Middle frontal gyrus (tissue), 1 donor: ENCODE measurements around the gene CLSTN2.

ENCODE experiments used
- DNase-seq: peaks from one replicate; pipeline ENCODE4 v3.0.0-alpha.2; 2015; ENCODE audit warnings: low spot score; ENCODE audit errors: extremely low spot score

The CLSTN2 gene

GRCh38 chr3:140443806-140444205 is 508.8 kb downstream of the CLSTN2 start:
- DNase-seq, result no peak

GRCh38 chr3:140446734-140447133 is 511.7 kb downstream of the CLSTN2 start:
- DNase-seq, result no peak

DNA sequence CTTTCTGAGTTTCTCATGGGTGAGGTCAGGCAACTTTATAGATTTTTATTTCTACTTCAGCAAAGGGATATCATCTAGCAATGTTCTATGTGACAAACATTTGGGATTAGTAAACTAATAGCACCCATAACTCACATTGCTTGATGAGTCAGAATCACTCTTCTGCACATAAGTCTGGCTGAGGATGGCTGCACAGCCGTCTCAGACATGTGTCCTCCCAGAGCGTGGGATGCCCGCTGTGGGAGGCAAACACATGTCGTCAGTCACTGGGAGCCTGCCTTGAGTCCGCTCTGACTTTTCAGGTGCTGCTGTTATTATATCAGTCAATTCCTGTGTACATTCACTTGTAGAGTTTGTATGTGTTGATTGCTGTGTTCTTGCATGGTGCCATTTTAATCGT is 512.2 kb downstream of the CLSTN2 start:
- no peak for DNase-seq

DNA sequence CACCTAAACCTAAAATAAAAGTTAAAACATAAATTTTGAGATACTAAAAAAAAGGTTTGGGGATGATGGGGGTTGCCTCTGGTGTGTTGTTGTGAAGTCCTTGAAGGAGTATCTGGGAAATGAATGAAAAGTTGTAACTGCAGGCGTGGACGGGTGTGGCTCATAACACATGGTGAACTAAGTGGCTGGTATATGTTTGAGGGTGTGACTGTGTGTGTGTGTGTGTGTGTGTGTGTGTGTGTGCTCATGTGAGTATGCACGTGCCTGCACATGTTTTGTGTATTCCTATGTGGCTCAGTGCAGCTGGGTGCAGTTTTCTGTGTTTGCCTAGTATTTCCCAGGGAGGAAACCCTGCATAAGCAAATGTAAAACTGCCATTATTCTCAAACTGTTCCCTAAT is 513.0 kb downstream of the CLSTN2 start:
- DNase-seq, result no peak

- DNase-seq, result no peak
Measured at GRCh38 chr3:140449413-140450256, 514.6 kb downstream of the CLSTN2 start.

GRCh38 chr3:140453750-140454149 is 518.8 kb downstream of the CLSTN2 start:
- DNase-seq, result no peak

DNA sequence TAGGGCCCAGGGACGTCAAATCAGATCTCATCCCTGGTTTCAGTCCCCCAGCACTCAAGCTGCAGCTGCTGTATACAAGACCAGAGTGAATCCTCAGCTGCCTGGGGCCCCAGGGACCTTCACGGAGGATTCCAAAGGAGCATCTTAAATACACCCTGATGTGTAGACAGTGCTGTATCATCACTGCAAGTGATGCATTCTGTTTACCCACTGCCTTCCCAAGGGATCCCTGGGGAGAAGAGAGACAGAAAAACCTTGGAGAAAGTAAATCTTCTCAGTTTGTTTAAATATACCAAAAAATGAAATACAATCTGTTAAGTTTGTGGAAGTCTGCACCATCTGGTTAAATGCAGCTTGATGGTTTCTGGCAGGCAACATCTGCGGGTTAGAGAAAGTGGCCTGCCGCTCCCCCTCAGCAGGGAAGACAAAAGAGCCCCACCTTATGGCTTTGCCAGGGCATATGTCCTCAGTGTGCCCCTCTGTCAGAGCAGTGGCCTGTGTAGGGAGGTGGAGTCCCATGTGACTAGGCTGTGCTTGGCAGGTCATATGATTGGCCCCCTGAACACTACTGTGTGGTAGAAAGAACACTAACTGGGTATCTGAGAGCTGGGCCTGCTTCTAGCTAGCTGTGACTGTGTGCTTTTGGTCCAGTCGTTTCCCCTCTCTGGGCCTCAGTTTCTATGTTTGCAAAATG is 520.7 kb downstream of the CLSTN2 start:
- DNase-seq, result no peak

- DNase-seq, result no peak
Measured at GRCh38 chr3:140456974-140457373, 522.0 kb downstream of the CLSTN2 start.

DNA sequence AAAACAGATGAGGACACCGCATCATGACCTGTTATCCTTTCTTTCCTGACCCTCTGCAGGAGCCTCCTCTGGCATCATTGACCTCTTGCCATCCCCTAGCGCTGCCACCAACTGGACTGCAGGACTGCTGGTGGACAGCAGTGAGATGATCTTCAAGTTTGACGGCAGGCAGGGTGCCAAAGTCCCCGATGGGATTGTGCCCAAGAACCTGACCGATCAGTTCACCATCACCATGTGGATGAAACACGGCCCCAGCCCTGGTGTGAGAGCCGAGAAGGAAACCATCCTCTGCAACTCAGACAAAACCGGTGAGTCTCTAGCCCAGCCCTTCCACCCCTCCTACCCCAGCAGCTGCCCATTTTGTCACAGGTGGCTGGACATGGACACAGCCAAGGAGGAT is 524.5 kb downstream of the CLSTN2 start:
- no peak for DNase-seq

DNA sequence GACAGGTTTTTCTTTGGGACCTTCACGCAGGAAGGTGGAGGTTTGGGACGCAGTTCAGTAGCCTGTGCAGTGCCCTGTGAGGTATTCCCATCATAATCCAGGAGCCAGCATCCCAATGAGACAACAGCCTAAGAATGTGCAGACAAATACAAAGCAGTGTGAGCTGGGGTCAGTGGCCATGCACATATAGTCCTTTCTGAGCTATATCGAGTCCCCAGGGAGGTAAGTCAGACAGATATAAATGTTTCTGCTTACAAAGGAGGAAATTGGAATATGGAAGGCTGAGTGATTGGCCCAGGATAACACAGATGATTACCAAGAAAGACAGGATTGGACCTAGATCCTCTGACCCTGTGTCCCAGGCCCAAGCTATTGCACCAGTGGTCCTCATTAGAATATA is 526.3 kb downstream of the CLSTN2 start:
- no peak for DNase-seq

DNA sequence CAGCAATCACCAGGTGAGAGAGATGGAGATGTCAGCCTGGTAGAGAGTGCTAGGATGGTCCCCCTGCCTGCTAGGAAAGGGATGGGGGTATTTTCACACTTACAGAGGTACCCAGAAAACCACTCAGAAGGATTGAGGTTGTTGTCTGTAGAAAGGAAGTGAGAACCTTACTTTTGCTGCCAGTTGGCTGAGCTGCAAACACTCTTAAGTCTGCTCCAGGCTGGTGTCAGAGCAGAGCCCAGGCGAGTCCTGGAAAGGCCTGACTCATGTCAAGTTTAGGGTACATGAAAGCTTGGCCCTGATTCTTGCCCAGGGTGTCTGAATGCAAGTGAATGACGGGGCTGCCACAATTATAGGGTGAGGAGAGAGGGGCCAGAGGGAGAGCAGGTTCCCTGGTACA is 528.4 kb downstream of the CLSTN2 start:
- DNase-seq, result no peak

- no peak for DNase-seq
Measured at GRCh38 chr3:140465988-140466387, 531.0 kb downstream of the CLSTN2 start.

DNA sequence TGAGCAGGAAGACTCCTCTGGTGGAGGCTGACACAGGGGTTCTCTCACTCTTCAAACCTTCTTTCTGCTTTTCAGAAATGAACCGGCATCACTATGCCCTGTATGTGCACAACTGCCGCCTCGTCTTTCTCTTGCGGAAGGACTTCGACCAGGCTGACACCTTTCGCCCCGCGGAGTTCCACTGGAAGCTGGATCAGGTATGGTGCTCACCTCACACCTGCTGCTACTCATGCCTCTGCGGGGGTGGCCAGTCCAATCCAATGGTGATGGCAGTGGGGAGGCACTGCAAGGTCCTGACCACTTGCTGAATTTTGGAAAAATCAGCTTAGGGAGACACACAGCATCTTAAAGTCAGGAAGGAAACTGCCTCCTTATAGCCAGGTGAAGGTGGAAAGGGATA is 531.5 kb downstream of the CLSTN2 start:
- DNase-seq, result no peak

GRCh38 chr3:140467104-140467577 is 532.2 kb downstream of the CLSTN2 start:
- DNase-seq, result no peak

DNA sequence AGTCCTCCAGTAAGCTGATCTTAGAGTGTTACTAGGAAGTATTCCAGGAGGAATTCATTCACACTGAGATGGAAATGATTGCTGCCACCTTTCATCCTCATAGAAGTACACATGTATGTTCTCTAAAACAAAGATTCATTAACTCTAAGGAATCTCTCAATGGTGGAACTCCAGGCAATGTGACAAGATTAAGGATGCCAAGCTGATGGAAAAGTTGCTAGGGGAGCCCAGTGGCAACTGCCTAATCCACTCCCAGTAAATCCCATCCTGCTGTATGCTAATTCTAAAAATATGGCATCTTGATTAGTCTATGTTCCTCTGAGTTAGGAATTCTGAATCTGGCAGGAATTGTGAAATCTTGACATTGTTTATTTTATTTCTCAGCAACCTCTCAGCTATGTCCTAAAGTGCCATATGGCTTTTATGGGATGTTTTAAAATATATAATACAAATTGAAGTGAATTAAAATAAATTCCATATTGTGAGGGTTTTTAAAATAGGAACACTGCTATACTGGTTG is 532.9 kb downstream of the CLSTN2 start:
- DNase-seq, result no peak

DNA sequence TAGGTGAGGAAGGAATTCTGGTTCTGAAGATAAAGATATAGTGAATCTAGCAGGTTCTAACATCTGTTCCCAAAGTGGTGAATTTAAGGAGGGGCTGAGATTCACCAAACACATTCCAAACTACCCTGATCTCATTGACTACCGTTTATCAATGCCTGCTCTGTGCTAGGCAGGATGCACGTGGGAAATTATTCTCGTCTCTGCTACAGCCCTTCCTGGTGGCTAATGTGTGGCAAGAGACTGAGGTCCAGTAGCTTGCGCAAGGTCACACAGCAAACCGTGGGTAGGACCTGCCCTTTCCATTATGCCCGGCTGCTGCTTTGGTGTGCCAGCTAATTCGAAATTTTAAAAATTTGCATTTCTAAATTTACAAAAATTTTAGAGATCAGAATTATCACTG is 533.4 kb downstream of the CLSTN2 start:
- no peak for DNase-seq

DNA sequence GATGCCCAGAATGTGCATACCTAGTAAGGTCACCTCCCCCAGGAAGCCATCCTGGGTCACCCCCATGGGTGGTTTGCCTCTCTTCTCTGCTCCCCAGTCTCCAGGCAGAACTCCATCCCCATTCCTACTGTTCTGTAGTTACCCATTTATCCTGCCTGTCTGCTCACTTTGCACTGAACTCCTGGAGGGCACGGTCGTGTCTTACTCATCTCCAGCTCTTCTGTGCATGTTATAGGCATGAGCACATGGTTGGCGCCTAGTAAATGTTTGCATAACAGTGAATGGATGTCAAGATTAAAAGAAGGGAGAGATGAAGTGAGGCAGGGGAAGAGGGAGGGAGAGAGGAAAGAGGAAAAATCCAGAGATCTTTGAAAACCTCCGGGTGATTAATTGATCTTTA is 534.5 kb downstream of the CLSTN2 start:
- no peak for DNase-seq

DNA sequence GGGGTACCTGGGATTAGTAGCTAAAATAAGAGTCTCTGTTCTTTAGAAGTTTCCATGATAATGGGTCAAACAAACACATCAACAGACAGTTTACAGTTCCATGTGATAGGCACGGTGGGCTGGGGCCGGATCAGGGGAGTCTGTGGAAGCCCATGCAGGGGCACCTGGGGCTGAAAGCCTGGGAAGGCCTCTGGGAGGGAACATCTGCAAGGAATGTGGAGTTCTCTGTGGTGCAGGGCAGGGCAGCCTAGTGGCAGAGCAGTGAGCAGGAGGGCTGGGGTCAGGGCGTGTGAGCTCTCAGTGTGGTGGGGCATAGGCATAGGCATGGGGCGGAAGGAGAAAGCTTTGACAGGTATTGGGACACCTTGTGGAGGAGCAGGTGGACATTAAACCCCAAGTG is 535.2 kb downstream of the CLSTN2 start:
- DNase-seq, result no peak

GRCh38 chr3:140470962-140471361 is 536.0 kb downstream of the CLSTN2 start:
- DNase-seq, result no peak

DNA sequence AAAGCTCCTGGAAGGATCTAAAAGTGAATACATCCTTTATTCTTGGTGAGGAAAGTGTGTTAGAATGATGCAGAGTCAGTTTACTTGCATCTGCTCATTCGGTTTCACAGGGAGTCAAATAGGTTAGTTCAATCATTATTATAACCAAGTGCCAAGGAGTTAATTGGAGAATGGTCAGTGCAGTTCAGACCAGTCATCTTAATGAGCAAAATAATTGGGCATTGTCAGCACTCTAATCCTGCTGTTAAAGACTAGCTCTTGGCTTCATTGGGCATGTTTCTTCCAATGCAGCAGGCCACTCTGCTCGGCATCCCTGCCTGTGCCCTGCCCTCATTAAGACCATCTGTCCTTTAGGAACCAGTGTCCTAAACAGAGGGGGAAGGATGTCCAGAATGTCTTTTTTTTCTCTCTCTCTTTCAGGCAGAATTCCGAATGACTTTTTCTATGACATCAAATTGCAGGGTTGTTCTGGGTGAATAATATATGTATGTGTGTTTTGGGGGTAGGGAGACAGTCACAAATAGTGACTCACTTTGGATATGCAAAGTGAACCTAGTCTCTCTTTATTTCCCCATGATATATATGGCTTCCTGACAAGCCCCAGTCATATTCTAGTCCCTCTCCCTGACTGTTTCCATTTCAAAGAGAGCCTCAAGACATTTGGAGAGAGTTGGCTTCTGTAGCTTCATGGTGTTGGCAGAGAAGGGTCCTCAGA is 537.5 kb downstream of the CLSTN2 start:
- no peak for DNase-seq

- DNase-seq, result no peak
Measured at GRCh38 chr3:140487566-140487965, 552.6 kb downstream of the CLSTN2 start.

DNA sequence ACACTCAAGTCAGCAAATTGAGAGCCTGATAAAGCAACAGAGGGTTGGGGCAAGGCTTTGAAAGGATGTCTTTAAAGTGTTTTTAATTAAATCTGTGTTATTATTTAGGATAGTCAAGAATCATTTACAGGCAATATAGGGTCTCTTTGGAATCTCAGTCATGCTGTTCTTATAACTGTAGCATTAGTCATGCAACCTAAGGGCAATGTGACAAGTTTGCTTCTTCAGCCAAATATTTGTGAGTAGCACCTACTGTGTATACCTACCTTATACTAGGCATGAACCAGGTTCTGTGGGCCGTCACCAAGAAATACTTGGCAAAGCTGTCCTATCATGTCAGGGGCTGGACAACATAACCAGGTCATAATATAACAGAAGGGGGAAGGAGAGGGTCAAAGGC is 558.3 kb downstream of the CLSTN2 start:
- no peak for DNase-seq
